Aorta (tissue), 5 donors: Measurements from ENCODE around the gene ETV4. TPM values are rescaled to one million over a fixed set of nuclear protein-coding genes. Genes with fewer than 3 reads are reported as not detected.

Source experiments
- ATAC-seq: fragments of 200-7000 bp; cut with Tn5 transposase; one replicate; pipeline ENCODE4 v1.9.1; 2022; ENCODE audit warnings: moderate library complexity; ENCODE audit not compliant: low FRiP score
- DNase-seq, 2 donors: peaks; one replicate each; pipeline ENCODE4 v3.0.0-alpha.2; 2020
- H3K27ac ChIP-seq, 2 donors: one replicate each; pipeline ENCODE4 v1.5.1; 2013; ENCODE audit warnings: low read length in 2 of 2, mild to moderate bottlenecking in 2 of 2, moderate library complexity in 2 of 2, control low read depth in 1 of 2, inconsistent platforms in 1 of 2, low read depth in 1 of 2
- H3K27me3 ChIP-seq, 2 donors: one replicate each; pipeline ENCODE4 v1.6.1; 2013; ENCODE audit warnings: control low read depth in 1 of 2, low read length in 1 of 2, mild to moderate bottlenecking in 1 of 2, moderate library complexity in 1 of 2; ENCODE audit not compliant: insufficient read depth in 2 of 2, control insufficient read depth in 1 of 2
- H3K36me3 ChIP-seq, 2 donors: one replicate each; pipeline ENCODE4 v1.6.1; 2013; ENCODE audit warnings: control low read depth in 1 of 2, low read length in 1 of 2, mild to moderate bottlenecking in 1 of 2; ENCODE audit not compliant: insufficient read depth in 2 of 2, control insufficient read depth in 1 of 2
- H3K4me1 ChIP-seq, 2 donors: one replicate each; pipeline ENCODE4 v1.6.1; 2013; ENCODE audit warnings: low read length in 2 of 2, control low read depth in 1 of 2, mild to moderate bottlenecking in 1 of 2, moderate library complexity in 1 of 2; ENCODE audit not compliant: insufficient read depth in 2 of 2, control insufficient read depth in 1 of 2
- H3K4me3 ChIP-seq, 2 donors: one replicate each; pipeline ENCODE4 v1.5.1; 2013; ENCODE audit warnings: low read length in 2 of 2, control low read depth in 1 of 2, mild to moderate bottlenecking in 1 of 2
- H3K9me3 ChIP-seq: one replicate; pipeline ENCODE4 v1.6.1; 2013; ENCODE audit warnings: mild to moderate bottlenecking, low read length; ENCODE audit not compliant: control insufficient read depth
- whole genome bisulfite sequencing, 2 donors: extraction: QIAGEN DNeasy Blood & Tissue Kit; methylation state at CpG; one replicate each; pipeline ENCODE4 v1.1.7; 2013; 5-methylcytosine and 5-hydroxymethylcytosine counted together
- intact Hi-C, 2 donors: fragments of 100-400 bp; cut with DNase I; formaldehyde crosslinking; loops; one replicate each; pipeline versions ENCODE4 v1.14.2 to v1.15.0; 2022
- polyA plus RNA-seq, 2 donors: library from polyadenylated mRNA; stranded (reverse); fragments of 200-250 nt; gene quantifications; one replicate each; pipeline ENCODE4 v1.2.3, GENCODE V29; 2013
- total RNA-seq, 2 donors: library from RNA; stranded (reverse); fragmentation: NEBNext Ultra II Directional; extraction: Animal tissue kit (Norgen Biotek cat#: 25700); gene quantifications; one replicate each; pipeline ENCODE4 v1.2.1, GENCODE V29; 2021
- donor health status: healthy with polysubstance abuse.
- donor health status: Bipolar disorder and iron deficiency.
- donor health status: DM: no; HTN: no; CAD: no.
- donor health status: DM: no; HTN: no; CAD: no.
- donor health status: DM: yes; HTN: yes; CAD: no.

Gene ETV4
- total and polyA plus RNA-seq, 4 donors: 0.50 to 5.8 (median 1.7) TPM

DNA sequence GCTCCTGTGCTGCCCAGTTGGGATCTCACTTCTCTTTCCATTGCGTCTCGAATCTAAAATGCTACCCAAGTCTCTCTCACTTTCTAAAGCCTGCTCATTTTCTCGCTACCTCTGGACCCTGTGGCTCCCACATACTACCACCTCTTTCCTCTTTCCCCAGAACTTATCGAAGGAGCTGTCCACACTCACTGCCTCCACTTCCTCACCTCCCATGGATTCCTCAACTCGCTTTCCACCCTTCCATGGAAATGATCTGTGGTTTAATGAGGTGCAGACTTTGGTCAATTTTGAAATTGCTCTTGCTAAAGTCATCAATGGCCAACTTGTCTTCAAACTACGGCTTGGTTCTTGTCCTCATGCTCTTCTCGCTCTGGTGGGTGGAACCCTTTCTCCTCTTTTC, 37.2 kb upstream of the ETV4 start:
- Histone ChIP-seq H3K36me3 (no peaks in the 10 kb centered on the region), H3K4me3 (no peak overlapping the region), H3K9me3 (no peaks in the 10 kb centered on the region), H3K27ac (no peak overlapping the region), H3K27me3 (no peaks in the 10 kb centered on the region), H3K4me1 (no peaks in the 10 kb centered on the region)
- ATAC-seq: no peak
- 95 to 96% methylated on average over 7 of the region's 7 CpGs for WGBS, 2 donors
- intact Hi-C loops: no loop called here
- no peak for DNase-seq

DNA sequence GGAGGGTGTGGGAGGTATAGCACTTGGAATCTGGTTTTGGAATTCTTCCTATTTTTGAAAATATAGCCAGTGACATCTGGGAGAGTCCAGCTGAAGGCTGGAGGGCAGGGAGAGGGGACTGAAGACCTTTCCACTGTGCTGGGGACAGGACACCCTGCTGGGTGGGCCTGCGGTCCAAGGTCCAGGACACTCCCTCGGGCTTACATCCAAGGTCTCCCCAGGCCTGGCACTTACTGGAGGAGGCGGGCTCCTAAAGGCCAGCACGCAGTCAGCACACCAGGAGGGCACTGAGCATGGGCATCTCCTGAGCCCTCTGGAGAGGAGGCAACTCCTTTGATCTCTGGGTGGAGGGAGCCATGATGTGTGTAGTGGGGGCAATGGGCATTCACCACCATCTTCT, 35.5 kb upstream of the ETV4 start:
- H3K4me3 ChIP-seq: no peak overlapping the region
- no peak overlapping the region for H3K27ac ChIP-seq
- no peaks in the 10 kb centered on the region for H3K4me1 ChIP-seq
- DNase-seq (no peak), ATAC-seq (no peak)
- H3K36me3 ChIP-seq: no peaks in the 10 kb centered on the region
- intact Hi-C loops: no loop called here
- 57 to 66% methylated on average over 4 of the region's 4 CpGs for WGBS, 2 donors
- H3K27me3 ChIP-seq: no peaks in the 10 kb centered on the region
- no peaks in the 10 kb centered on the region for H3K9me3 ChIP-seq

DNA sequence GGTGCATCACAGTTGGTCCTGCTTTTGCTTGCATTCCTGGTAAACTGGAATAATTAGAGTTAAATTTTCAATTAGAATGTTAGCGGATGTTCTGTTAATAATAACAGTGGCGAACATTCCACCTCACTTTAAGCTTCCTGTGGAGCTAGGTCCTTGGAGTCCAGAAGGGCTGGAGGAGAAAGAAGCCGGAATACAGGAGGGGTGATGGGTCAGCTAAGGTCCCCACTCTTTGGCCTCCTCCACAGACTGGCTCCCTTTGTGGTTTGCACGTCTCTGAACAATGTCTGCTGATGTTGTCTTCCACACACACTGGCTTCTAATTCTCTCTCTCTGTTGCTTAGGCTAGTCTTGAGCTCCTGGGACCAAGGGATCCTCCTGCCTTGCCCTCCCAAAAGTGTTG, 35.0 kb upstream of the ETV4 start:
- H3K4me1 ChIP-seq: no peaks in the 10 kb centered on the region

DNA sequence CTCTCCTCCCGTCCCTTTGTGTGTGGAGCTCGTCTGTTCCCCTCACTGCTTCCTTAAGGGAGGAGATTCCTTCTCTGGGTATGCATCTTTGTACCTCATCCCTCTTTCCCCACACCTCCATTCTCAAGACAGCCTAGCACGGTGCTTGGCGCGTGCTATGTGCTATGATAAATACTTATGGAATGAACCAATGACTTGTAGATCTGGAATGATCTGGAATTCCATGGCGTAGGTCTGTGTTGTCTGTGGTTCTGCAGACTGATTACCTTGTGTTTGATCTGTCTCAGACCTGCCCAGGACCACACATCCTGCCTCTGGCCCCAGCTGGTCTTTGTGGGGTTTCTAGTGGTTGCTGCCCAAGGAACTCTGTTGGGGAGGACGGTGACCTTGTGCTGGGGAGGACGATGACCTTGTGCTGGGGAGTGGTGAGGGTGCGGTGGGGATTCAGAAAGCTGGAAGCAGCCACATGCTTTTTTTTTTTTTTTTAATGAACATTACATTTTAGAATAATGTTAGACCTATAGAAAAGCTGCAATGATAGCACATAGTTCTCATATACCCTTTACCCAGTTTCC, 33.5 kb upstream of the ETV4 start:
- Histone ChIP-seq H3K4me1 (no peaks in the 10 kb centered on the region), H3K36me3 (no peaks in the 10 kb centered on the region), H3K9me3 (no peaks in the 10 kb centered on the region), H3K27ac (no peak overlapping the region), H3K4me3 (no peak overlapping the region), H3K27me3 (no peaks in the 10 kb centered on the region)
- DNase-seq (no peak), ATAC-seq (no peak)
- intact Hi-C loops: loop anchor here (2.0 to 5.0 kb wide), 3 partner anchors 95 to 183 kb away; partner anchors contain the start of gene SOST (in 1 of the 2)
- WGBS, 2 donors: 84 to 89% methylated on average over 9 of the region's 9 CpGs

More for the DNA sequence above, 35.0 kb upstream of the ETV4 start:
- ATAC-seq (no peak), DNase-seq (no peak)
- WGBS, 2 donors: 60 to 63% methylated on average over 4 of the region's 4 CpGs
- Histone ChIP-seq H3K27ac (no peak overlapping the region), H3K4me3 (no peak overlapping the region), H3K36me3 (no peaks in the 10 kb centered on the region), H3K27me3 (no peaks in the 10 kb centered on the region), H3K9me3 (no peaks in the 10 kb centered on the region)
- intact Hi-C loops: no loop called here

DNA sequence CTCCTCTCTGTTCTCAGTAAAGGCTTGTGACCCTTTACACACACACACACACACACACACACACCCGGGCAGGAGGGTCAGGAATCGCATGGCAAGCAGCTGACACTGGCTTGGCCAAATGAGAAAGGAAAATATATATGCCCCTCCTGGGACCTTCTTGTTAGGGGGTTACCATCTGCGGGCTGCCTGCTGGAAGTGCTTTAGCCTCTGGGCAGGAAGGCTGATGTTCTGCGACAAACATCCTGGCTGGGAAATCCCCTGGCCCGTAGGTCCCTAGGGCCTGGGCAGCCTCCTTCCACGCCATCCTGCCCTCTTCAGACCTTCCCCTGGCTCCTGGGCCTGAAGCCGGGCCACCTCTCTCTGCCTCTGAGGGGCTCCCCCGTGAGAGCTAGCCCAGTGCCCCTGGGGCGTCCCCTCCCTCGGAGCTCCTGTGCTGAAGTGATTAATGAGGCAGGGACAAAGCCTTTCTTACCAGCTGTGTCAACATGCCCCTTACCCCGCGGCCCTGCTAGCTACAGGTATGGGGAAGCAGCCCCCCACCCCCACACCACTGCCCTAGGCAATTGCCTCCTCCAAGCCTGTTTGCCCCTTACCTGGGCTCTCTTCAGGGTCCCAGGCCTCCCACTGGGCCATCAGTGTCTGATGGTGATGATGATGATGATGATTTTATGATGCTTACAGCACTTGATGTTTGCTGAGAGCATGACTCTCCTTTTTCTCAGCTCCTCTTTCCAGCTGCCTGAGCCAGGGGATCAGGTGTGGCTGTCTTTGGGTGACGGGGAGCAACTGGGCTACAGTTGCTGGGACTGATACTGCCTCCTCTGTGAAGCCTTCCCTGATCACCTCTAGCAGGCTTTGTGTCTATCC, 32.8 kb upstream of the ETV4 start:
- intact Hi-C loops: loop anchor here (2.0 to 5.0 kb wide), 3 partner anchors 96 to 183 kb away; partner anchors contain the start of gene SOST (in 1 of the 2)
- WGBS, 2 donors: 19% methylated on average over 13 of the region's 13 CpGs
- Histone ChIP-seq H3K36me3 (no peaks in the 10 kb centered on the region), H3K9me3 (no peaks in the 10 kb centered on the region), H3K4me3 (no peak overlapping the region), H3K27ac (no peak overlapping the region), H3K4me1 (no peaks in the 10 kb centered on the region), H3K27me3 (no peaks in the 10 kb centered on the region)
- ATAC-seq: peak; percentile 23
- DNase-seq: peak; percentile 64 to 79

DNA sequence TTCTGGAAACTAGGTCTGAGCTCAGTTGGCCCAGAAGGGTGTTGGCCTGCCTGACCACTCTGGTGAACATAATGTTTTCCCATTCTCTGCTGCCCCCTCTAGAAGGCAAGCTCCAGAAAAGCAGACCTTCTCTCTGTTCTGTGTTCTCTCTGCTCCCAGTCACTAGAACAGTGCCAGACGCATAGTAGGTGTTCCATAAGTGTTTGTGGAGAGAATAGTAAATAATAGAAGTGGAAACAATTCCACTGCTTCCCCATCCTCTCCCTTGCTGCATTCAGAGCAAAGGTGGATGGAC, 32.2 kb upstream of the ETV4 start:
- H3K27me3 ChIP-seq: no peaks in the 10 kb centered on the region
- H3K9me3 ChIP-seq: no peaks in the 10 kb centered on the region
- H3K4me3 ChIP-seq: no peak overlapping the region
- H3K27ac ChIP-seq: no peak overlapping the region
- H3K4me1 ChIP-seq: no peaks in the 10 kb centered on the region
- no peak for ATAC-seq
- no peak for DNase-seq
- no peaks in the 10 kb centered on the region for H3K36me3 ChIP-seq
- WGBS, 2 donors: 32 to 65% methylated on average over 1 of the region's 1 CpG
- intact Hi-C loops: loop anchor here (2.0 to 5.0 kb wide), 3 partner anchors 96 to 184 kb away; partner anchors contain the start of gene SOST (in 1 of the 2)

DNA sequence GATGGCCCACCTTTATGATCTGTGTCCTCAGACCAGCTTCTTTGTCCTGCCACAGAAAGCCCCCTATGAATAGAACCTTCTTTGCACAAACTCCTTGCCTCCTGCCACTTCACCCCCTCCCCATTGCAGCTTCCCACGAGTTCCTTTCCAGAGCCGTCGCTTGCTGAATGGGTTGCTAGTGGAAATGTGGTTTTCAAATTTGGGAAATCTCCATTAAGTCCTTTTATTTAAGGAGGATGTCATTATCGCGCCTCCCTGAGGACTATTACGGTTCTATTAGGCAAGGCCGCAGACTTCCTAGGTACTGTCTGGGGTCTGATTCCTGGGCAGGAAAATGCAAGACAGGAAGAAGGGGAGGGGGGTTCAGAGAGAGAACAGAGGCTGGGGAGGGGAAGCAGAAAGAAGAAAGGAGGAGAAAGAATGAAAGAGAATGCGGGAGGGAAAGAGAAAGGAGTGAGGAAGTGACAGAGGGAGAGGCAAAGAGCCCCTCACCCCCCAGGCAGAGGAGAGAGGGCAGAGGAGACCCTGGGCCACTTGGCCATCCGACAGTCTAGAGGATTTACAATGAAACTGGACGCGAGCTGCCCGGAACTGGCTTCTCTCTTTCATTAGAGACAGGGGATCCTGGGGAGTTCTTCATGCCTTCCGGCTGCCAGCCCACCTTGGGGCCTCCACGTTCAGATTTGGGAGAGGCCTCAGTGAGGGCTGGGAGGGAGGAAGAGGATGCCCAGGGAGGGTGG, 31.7 kb upstream of the ETV4 start:
- ATAC-seq: no peak
- Histone ChIP-seq H3K9me3 (no peaks in the 10 kb centered on the region), H3K36me3 (no peaks in the 10 kb centered on the region), H3K27me3 (no peaks in the 10 kb centered on the region), H3K27ac (no peak overlapping the region), H3K4me3 (no peak overlapping the region), H3K4me1 (no peaks in the 10 kb centered on the region)
- DNase-seq: no peak
- intact Hi-C loops: loop anchor here (2.0 to 5.0 kb wide), 3 partner anchors 97 to 184 kb away; partner anchors contain the start of gene SOST (in 1 of the 2)
- 83 to 89% methylated on average over 14 of the region's 14 CpGs for WGBS, 2 donors

DNA sequence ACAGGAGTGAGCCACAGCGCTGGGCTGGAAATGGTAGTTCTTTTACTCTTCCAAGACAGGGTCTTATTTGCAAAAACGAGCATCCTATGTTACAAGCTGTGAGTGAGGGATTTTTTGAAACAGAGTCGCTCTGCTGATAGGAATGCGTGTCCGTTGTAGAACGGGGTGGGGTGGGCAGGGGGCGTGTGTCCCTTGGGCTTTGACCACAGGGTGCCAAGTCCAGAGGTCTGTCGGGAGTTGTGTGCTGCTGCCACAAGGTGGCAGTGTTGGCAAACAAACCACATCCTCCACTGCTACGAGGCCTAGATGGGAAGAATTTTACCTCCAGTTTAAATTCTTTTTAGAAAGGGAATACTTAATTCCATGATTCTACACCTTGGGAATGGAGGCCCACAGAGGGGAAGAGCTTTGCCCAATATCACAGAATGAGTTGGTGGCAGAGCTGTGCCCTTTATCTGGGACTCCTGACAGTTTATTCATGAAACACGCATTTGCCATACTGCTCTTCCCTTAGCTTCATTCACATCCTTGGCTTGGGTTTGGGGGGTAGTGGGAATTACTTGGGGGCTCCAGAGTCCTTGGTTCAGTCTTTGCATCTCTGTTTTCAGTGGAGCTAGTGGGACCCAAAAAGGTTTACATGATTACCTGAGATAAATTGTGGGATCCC, 30.6 kb upstream of the ETV4 start:
- Histone ChIP-seq H3K27me3 (no peaks in the 10 kb centered on the region), H3K4me1 (no peaks in the 10 kb centered on the region), H3K36me3 (no peaks in the 10 kb centered on the region), H3K27ac (no peak overlapping the region), H3K9me3 (no peaks in the 10 kb centered on the region), H3K4me3 (no peak overlapping the region)
- DNase-seq (peak; percentile 74 to 89), ATAC-seq (peak; percentile 84)
- intact Hi-C loops: loop anchor here (1.0 to 5.0 kb wide), 3 partner anchors 97 to 186 kb away; partner anchors contain the start of gene SOST (in 1 of the 2)
- 15% methylated on average over 10 of the region's 10 CpGs for WGBS, 2 donors
